Suppressor macrophage treated with lipopolysaccharide for 4 hours (primary cell): ENCODE measurements around the gene CHKA.

Source experiments
- DNase-seq: peaks from one replicate; pipeline ENCODE4 v3.0.0-alpha.2; 2020

CHKA gene

DNA sequence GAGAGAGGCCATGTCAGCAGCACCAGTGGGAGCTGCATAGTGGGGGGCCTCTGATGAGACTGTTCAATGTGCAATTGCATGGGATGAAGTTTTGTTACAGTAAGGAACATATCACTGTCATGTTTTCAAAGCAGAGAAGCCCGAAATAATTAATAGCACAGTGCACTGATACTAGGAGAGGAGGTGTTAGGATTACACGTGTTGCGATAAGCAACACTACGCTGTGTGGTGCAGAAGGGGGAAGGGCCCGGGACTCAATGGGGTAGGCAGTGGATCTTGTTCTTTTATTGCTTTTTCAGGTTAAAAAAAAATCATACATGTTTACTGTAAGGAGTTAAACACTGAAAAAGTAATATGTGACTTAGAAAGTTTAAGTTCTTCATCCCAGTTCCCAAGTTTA is 53.2 kb downstream of the CHKA start:
- no peak for DNase-seq

DNA sequence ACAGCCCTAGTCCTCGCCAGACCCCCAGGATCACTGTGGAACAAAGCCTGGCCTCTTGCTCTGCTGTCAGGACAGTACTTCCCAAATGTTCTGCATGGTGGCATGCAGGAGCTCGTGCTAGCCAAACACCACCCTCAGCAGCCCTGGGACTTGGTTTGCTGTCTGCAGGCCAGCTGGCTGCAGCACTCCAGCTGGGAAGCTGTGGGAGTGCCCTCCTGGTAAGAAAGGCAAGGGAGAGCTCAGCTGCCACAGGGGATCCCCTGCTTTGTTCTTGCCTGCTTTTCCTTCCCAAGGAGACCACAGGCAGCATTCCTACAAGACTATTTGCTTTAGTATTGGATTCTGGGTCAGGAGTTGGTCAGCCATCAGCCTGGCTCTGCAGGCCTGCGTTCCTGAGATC is 54.4 kb downstream of the CHKA start:
- DNase-seq: no peak

DNA sequence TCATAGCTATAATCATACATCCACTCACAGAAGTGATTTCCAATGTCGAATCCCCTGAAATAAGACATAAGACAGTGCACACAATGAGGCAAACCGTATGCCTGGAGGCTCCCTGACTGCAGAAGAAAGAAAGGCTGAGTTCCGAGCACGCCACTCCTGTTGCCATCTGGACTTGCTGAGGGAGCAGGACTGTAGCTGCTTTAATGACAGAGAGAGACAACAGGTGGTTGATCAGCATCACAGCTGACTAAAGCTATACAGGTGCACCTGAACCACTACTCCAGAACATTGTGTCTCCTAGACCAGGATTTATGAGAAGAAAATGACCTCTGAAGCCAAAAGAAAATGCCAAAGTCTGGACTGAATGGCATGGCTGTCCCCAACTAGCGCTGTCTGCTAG is 55.3 kb downstream of the CHKA start:
- DNase-seq: no peak

DNA sequence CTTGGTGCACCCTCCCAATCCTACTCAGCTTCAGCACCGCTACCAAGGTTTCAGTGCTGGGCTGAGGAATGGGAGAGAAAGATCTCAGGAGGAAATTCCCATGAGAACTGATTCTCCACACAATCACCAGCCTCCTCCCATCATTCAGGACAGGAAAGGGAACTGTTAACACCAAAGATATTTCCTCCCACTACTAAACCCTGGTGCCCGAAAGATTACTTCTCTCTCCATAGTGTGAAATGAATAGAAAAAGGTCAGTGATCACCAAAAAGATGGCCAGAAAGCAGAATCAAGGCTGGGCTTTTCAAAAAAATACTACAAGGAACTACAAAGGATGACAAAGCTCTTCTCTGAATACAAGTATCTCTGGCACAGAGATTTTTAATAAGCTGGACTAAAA is 56.3 kb downstream of the CHKA start:
- peak; percentile 25 for DNase-seq

DNA sequence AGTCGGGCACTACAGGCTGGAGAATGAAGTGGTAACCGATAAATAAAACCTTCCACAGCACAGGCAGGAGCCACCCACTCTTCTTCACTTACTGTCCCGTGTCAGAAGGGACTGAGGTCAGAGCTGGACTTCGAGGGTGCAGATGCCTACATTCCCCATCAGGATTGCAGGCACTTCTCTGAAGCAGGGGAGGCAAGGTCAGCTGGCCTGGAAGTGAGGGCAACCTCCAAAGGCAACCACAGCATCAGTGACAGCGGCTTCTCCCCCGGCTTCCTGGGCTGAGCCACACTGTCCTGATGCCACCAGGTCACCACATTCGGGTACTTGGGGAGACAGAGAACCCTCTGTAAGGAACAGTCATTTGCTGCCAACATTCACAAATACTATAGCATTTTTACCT is 59.7 kb downstream of the CHKA start:
- DNase-seq: peak; percentile 20

DNA sequence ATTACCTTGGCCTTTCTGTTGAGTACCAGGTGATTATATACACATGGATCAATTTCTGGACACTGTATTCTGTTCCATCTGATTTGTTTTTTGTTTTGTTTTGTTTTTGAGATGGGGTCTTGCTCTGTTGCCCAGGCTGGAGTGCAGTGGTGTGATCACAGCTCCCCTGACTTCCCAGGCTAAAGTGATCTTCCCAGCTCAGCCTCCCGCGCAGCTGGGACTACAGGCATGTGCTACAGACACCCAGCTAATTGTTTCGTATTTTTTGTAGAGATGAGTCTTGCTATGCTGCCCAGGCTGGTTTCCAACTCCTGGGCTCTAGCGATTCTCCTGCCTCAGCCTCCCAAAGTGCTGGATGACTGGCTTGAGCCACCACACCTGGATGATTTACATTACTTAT is 63.4 kb downstream of the CHKA start:
- DNase-seq: no peak

DNA sequence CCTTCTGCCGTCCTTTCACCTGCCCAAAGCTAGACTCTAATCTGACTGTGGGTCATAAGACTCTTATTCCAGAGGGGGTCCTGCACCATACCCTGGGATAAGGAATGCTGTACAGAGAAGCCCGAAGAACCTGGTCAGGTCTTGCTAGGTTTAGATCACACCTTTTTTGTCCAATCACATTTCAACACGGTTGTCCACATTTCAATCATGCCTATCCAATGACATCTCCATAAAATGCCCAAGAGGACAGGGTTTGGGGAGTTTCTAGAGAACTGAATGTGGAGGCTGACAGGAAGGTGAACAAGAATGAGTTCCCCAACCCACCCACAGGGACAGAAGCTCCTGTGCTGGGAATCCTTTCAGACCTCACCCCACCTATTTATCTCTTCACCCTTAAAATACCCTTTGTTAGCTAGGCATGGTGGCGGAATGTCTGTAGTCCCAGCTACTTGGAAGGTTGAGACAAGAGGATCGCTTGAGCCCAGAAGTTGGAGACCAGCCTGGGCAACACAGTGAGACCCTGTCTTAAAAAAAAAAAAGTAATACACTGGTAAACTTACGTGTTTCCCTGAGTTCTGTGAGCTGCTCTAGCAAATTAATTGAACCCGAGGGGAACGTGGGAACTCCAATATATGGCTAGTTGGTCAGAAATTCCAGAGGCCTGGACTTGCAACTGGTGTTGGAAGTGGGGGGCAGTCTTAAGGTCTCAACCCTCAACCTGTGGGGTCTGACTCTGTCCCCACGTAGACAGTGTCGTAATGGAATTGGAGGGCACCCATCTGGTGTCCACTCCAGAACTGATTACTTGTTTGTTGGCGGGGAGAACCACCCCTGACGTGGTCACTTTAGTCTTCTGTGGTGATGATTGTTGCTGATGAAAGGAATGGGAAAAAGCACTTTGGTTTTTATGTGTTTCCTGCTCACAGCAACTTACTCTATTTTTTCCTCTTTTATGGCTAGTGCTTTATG is 64.6 kb downstream of the CHKA start:
- DNase-seq: no peak

DNA sequence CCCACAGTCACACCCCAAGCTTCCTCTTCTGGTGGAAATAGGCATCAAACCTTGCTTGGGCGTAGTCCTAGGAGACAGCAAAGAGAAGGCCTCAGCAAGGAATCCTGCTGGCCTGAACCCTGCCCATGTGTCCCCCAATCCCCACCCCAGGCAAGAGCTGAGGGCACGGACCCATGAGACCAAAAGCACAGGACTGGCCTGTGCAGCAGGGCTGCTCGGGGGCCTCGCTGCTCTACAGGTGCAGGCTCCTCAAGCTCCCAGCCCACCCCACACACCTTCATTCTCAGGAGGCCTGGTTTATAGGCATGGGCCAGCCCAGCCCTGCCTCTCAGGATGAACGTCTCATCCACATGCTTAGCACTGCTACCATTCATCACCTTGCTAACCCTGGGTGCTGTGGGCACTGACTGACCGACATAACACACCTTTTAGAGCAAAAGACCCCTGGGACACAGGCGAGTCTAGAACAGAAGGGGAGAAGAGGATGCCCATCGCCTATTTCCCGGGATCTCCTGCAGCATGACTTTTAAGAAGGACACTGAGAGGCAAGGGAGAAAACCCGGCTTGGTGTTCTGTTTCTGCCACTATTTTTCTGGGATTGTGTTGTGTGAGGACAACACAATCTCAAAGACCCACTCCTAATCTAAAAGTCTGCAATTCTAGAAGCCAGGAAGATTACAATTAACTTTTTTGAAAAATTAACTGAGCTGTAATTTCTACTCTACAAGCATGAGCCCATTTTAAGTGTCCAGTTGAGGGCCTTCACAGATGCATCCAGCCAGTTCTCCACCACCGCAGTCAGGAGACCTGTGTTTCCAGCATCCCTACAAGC is 67.0 kb downstream of the CHKA start:
- DNase-seq: no peak

DNA sequence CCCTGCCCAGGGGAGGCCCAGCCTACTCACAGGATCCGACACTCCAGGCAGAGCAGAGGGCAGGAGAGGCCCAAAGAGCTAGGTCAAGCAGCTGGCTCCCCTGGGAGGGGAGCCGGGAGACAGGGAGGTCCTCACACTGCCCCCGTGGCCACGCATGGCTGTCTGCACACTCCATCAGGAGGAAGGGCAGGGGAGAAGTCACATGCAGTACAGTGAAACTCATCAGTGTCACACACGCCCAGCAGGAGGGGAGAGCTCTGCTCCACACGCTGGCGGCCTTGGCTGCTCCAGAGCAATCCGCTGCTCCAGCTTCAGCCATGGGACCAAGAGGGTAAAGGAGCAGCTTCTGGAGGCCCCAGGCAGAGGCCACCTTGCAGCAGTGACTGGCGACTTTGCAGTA is 68.1 kb downstream of the CHKA start:
- DNase-seq: no peak

DNA sequence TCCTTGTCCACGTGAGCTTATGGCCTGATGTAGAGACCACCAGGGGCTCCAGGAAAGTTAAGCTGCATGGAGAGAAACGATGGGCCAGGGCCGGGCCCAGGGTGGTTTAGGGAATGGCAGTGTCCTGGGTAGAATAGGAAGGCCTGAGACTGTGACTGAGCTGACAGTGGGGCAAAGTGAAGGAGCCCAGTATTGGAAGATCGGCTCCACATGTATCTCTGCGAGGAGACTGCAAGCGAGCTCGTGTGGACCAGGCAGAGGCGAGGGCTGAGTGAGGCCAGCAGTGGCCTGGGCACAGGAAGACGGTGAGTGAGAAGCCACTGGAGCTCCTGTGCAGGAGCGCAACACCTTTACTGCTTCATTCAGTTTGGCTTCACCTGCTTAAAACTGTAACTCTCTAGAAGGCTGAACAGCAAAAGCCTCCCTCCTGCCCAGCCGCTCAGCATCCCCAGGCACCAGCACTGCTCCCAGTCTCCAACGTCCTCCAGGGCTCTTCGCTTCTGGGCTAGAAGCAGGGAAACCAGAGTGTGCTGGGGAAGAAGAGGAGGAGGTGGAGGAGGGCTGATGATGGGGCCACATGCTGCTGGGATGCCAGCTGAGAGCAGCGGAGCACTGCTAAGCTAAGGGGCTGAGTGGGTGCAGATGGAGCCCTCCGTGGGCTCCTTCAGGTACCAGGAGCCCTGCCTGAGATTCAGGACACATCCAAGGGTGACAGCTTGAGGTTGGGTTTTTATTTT is 68.9 kb downstream of the CHKA start:
- DNase-seq: no peak

DNA sequence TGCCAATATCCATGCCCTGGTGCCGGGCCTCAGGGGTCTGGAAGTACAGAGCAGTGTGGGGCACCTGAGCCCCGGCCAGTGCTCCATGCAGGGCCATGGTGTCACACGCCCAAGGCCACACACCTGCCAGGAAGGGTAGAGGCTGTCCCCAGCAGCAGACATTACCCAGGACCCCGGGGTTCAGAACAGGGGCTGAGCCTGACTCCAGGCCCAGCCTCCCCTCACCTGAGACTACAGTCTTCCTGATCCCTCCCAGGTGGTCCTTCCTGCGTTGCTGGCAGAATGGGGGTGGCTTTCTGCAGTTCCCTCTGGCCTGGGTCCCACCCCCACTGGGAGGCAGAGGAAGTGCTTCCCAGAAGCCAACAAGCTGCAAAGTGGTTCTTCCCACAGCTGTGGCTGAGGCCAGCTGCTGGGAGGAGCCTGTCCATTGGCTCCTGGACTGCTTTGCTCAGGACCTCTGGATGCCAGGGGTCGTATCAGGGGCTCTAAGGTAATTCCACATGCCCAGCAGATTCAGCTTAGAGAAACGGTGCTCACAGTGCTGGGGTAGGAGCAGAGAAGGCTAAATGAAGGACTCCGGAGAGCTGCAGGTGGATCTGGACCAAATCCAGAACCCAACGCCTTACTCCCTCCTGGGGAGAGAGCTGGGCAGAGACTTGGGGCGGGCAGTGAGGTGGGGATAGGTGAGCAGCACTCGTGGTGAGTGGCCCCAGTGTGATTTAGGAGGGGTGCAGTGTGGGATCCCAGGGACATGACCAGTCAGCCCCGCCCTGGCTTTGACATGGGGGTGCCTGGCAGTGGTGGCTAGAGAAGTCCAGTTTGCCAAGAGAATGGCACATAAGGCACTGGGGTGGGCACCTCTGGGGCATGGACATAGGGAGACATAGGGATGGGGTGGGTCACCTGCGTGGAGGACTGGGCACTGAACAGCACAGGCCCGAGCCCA is 69.7 kb downstream of the CHKA start:
- DNase-seq: no peak

DNA sequence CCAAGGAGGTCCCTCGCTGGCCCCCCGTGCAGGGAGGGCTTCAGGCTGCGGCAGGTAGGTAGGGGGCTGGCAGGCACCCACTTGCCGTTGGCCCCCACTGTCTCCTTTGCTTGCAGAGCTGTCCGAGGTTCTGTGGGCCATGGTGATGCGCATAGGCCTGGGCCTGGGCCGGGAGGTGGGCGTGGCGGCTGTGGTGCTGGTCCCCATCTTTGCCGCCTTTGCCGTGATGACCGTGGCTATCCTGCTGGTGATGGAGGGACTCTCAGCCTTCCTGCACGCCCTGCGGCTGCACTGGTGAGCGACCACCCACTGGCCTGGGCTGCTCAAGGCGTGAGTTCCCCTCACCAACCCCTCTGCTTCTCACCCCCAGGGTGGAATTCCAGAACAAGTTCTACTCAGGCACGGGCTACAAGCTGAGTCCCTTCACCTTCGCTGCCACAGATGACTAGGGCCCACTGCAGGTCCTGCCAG is 70.8 kb downstream of the CHKA start:
- DNase-seq: no peak

DNA sequence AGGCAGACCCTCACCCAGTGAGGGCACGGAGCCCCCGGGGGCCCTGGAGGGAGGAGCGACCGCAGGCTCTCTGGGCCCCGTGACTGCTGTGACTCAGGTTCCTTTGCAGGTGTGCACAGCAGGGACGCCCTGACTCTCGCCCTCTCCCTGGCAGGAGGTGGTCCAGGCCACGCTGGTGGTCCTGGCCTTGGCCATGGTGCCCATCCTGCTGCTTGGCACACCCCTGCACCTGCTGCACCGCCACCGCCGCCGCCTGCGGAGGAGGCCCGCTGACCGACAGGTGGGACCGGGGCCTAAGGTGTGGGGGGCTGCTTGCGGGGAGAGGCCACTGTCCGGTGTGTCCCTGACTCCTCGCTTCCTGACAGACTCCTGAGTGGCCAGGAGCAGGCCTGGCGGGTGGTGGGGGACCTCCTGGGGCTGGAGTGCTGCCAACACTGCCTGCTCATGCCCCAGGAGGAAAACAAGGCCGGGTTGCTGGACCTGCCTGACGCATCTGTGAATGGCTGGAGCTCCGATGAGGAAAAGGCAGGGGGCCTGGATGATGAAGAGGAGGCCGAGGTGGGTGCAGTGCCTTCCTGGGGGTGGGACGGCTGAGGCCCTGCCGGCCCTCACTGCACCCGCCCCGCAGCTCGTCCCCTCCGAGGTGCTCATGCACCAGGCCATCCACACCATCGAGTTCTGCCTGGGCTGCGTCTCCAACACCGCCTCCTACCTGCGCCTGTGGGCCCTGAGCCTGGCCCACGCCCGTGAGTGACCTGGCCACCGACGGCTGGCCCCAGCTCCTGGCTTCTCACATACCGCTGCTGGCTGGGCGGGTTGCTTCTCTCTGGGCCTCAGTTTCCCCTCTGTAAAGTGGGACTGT is 71.4 kb downstream of the CHKA start:
- no peak for DNase-seq

DNA sequence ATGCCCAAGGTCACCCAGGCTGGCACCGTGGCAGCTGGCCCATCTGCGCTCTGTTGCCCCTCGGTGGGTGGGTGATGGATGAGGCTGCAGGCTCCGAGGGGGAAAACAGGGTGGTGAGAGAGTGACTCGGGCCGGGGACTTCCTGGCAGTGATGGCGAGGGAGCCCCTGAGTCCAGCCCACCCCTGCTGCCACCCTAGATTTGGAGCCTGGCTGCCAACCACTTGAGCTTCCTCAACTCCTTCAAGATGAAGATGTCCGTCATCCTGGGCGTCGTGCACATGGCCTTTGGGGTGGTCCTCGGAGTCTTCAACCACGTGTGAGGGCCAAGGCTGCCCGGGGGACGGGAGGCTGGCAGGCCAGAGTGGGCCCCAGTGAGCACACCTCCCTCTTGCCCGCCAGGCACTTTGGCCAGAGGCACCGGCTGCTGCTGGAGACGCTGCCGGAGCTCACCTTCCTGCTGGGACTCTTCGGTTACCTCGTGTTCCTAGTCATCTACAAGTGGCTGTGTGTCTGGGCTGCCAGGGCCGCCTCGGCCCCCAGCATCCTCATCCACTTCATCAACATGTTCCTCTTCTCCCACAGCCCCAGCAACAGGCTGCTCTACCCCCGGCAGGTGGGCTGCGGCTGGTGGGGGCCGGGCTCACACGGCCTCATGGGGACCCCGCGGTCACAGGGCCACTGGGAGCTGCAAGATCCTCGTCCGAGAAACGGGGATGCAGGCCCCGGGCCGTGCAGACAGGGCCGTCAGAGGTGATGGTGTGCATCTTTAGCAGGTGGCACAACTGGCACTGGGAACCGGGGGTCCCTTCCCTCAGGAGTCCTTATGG is 72.3 kb downstream of the CHKA start:
- DNase-seq: no peak

DNA sequence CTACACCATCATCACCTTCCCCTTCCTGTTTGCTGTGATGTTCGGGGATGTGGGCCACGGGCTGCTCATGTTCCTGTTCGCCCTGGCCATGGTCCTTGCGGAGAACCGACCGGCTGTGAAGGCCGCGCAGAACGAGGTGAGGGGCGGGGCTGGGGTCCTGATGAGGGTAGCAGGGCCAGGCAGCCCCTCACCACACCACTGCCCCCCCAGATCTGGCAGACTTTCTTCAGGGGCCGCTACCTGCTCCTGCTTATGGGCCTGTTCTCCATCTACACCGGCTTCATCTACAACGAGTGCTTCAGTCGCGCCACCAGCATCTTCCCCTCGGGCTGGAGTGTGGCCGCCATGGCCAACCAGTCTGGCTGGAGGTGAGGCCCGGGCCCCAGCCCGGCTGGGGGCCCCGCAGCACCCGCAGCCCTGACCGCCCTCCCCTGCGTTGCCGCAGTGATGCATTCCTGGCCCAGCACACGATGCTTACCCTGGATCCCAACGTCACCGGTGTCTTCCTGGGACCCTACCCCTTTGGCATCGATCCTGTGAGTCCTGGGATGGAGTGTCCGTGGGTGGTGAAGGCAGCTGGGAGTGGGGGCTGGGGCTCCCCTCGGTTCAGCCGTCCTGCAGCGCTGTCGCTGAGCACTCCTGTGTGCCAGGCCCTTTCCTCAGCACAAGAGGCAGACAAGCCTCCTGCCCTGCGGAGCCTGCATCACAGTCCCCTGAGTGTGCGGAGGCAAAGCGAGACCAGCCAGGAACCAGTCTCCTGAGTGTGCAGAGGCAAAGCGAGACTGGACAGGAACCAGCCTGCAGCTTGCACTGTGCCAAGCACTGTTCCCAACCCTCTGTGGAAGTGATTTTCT is 73.5 kb downstream of the CHKA start:
- DNase-seq: no peak

DNA sequence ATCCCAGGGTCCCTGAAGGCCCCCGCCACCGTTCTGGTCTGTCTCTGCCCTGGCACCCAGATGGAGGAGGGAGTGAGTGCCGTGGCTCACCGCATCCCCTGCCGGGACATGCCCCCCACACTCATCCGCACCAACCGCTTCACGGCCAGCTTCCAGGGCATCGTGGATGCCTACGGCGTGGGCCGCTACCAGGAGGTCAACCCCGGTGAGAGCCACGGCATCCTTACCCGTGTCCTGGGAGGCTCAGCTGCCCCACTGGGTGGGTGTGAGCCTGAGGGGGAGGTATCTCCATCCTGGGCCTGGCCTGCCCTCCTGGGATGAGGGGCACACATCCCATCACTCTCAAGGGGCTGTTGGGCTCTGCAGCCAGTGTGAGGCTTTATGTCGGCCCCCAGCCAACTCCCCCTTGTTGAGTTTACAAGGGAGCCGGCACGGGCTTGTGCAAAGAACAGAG is 76.3 kb downstream of the CHKA start:
- DNase-seq: no peak

DNA sequence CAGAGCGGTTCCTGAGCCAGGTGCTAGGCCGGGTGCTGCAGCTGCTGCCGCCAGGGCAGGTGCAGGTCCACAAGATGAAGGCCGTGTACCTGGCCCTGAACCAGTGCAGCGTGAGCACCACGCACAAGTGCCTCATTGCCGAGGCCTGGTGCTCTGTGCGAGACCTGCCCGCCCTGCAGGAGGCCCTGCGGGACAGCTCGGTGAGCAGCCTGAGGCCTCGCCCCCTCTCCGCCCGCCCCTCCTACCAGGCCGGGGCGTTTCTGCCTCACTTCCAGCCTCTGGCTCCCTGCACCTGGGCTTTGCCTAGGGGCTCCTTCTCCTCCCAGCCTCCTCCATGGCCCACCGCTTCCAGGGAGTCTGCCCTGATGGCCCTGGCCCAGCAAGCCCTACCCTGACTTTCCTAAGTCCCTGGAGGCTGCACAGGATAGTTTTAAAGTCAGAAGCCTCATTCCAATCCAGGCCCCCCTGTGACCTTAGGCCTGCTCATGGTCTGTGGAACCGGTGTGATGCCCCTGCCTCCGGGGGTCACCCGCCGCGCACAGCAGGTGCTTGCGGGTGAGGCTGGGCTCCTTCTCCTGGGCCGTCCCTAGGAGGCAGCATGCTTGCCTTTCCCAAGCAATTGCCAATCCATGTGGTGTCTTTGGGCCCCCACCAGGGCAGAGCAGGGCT is 76.9 kb downstream of the CHKA start:
- DNase-seq: no peak
